ENCODE data around the gene LRRC4C. TPM values are rescaled to one million over a fixed set of nuclear protein-coding genes. Genes with fewer than 3 reads are reported as not detected.

Gene LRRC4C
- total RNA-seq, 1 experiment from 2014 or later = 0.15 TPM

GRCh38 chr11:41283191-41283930, 176.1 kb downstream of the LRRC4C start:
- in situ Hi-C loops (cut with HindIII; ENCODE audit: low pct_unique_long_range_greater_than_20kb, low sequenced_read_pairs) = no loop called here

GRCh38 chr11:41282395-41282794, 177.1 kb downstream of the LRRC4C start:
- H3K27ac ChIP-seq (ENCODE audit: low read length) = no peak overlapping the region
- H3K27me3 ChIP-seq (ENCODE audit: control insufficient read depth, insufficient read depth, low read length) = no peaks in the 10 kb centered on the region
- no peaks in the 10 kb centered on the region for H3K9me3 ChIP-seq (ENCODE audit: control insufficient read depth, insufficient read depth, low read depth, low read length)
- H3K4me1 ChIP-seq (ENCODE audit: control insufficient read depth, insufficient read depth, low read length) = no peaks in the 10 kb centered on the region
- no peaks in the 10 kb centered on the region for H3K36me3 ChIP-seq (ENCODE audit: control insufficient read depth, insufficient read depth, low read length)
- BruUV-seq (replicated peaks) = no TSS peak
- in situ Hi-C loops (cut with HindIII; ENCODE audit: low pct_unique_long_range_greater_than_20kb, low sequenced_read_pairs) (no loop called here), intact Hi-C loops (cut with micrococcal nuclease; ENCODE audit: unreplicated experiment) (no loop called here)
- ATAC-seq = no peak
- no peak overlapping the region for H3K4me3 ChIP-seq (ENCODE audit: low read depth in 2 of 2, low read length in 2 of 2)
- DNase-seq (ENCODE audit: low read depth, low spot score) = no peak
- ChIA-PET CTCF (interaction anchor here (0.6 kb wide), 1 partner anchor 1229 kb away, joined by 3 read pairs; no protein-coding TSS in a partner anchor), POLR2A (no interaction called here)
- no peak for TF ChIP-seq SIN3A (IDR thresholded peaks at IDR 0.05; ENCODE audit: borderline replicate concordance, insufficient read depth, low read depth, low read length)
- TF ChIP-seq TCF7L2 (IDR thresholded peaks at IDR 0.05; ENCODE audit: low read depth, low read length) = no peak
- no peak for TF ChIP-seq POLR2AphosphoS5 (IDR thresholded peaks at IDR 0.05; ENCODE audit: low read depth, low read length)
- TF ChIP-seq CTCF (IDR thresholded peaks at IDR 0.05) = no peak
- no peak for TF ChIP-seq REST (IDR thresholded peaks at IDR 0.05; ENCODE audit: insufficient read depth in 1 of 2, low read depth in 2 of 2, low read length in 1 of 2)

More at GRCh38 chr11:41283191-41283930, 176.1 kb downstream of the LRRC4C start:
- ATAC-seq (no peak), DNase-seq (ENCODE audit: low read depth, low spot score) (no peak)
- POLR2A ChIA-PET = no interaction called here
- TF ChIP-seq CTCF (IDR thresholded peaks at IDR 0.05) (no peak), REST (IDR thresholded peaks at IDR 0.05; ENCODE audit: insufficient read depth in 1 of 2, low read depth in 2 of 2, low read length in 1 of 2) (no peak), SIN3A (IDR thresholded peaks at IDR 0.05; ENCODE audit: borderline replicate concordance, insufficient read depth, low read depth, low read length) (no peak), POLR2AphosphoS5 (IDR thresholded peaks at IDR 0.05; ENCODE audit: low read depth, low read length) (no peak)
- CTCF ChIA-PET = no interaction called here
- Histone ChIP-seq H3K4me3 (ENCODE audit: low read depth in 2 of 2, low read length in 2 of 2) (no peak overlapping the region), H3K9me3 (ENCODE audit: control insufficient read depth, insufficient read depth, low read depth, low read length) (no peaks in the 10 kb centered on the region), H3K27ac (ENCODE audit: low read length) (no peak overlapping the region), H3K36me3 (ENCODE audit: control insufficient read depth, insufficient read depth, low read length) (no peaks in the 10 kb centered on the region), H3K4me1 (ENCODE audit: control insufficient read depth, insufficient read depth, low read length) (no peaks in the 10 kb centered on the region), H3K27me3 (ENCODE audit: control insufficient read depth, insufficient read depth, low read length) (no peaks in the 10 kb centered on the region)
- intact Hi-C loops (cut with micrococcal nuclease; ENCODE audit: unreplicated experiment) = no loop called here
- BruUV-seq (replicated peaks) = no TSS peak

All from Panc1 (cell line).